Measurements from ENCODE around the gene AGA.
A peak's percentile ranks its signal among the peaks of the same experiment; 100 is the strongest.

Gene AGA

GRCh38 chr4:177391287-177391686, 51.0 kb downstream of the AGA start:
- Mint-ChIP-seq H3K9me3 (no peaks in the 10 kb centered on the region), H3K27ac (no peak overlapping the region), H3K4me3 (no peak overlapping the region), H3K36me3 (no peaks in the 10 kb centered on the region), H3K4me1 (no peaks in the 10 kb centered on the region), H3K27me3 (peaks cover 6% of the 10 kb centered on the region in 2 donors)
- ATAC-seq (replicated peaks) (no peak), DNase-seq (no peak)

GRCh38 chr4:177386278-177386815, 55.9 kb downstream of the AGA start:
- no peak overlapping the region for H3K4me3 Mint-ChIP-seq
- ATAC-seq (replicated peaks) (no peak), DNase-seq (no peak)
- no peak overlapping the region for H3K27ac Mint-ChIP-seq
- H3K9me3 Mint-ChIP-seq, result no peaks in the 10 kb centered on the region
- H3K27me3 Mint-ChIP-seq, result peaks cover 0 to 13% of the 10 kb centered on the region in 2 donors
- no peaks in the 10 kb centered on the region for H3K4me1 Mint-ChIP-seq
- H3K36me3 Mint-ChIP-seq, result no peaks in the 10 kb centered on the region

- ATAC-seq (replicated peaks) (no peak), DNase-seq (no peak)
- H3K27me3 Mint-ChIP-seq, result peaks cover 4 to 13% of the 10 kb centered on the region in 2 donors
- no peaks in the 10 kb centered on the region for H3K36me3 Mint-ChIP-seq
- H3K27ac Mint-ChIP-seq, result no peak overlapping the region
- no peaks in the 10 kb centered on the region for H3K4me1 Mint-ChIP-seq
- H3K9me3 Mint-ChIP-seq, result no peaks in the 10 kb centered on the region
- no peak overlapping the region for H3K4me3 Mint-ChIP-seq
Observed at GRCh38 chr4:177385576-177386277, 56.5 kb downstream of the AGA start.

- Mint-ChIP-seq H3K27ac (no peak overlapping the region), H3K4me1 (no peaks in the 10 kb centered on the region), H3K27me3 (peaks cover 8 to 13% of the 10 kb centered on the region in 2 donors), H3K36me3 (no peaks in the 10 kb centered on the region), H3K9me3 (no peaks in the 10 kb centered on the region), H3K4me3 (no peak overlapping the region)
- DNase-seq (no peak), ATAC-seq (replicated peaks) (no peak)
Observed at GRCh38 chr4:177384856-177385397, 57.3 kb downstream of the AGA start.

- peak overlapping the region; percentile 87 for H3K27ac Mint-ChIP-seq
- peaks cover 13 to 19% of the 10 kb centered on the region in 2 donors for H3K27me3 Mint-ChIP-seq
- ATAC-seq (replicated peaks), result no peak
- no peak for DNase-seq
- no peaks in the 10 kb centered on the region for H3K9me3 Mint-ChIP-seq
- no peaks in the 10 kb centered on the region for H3K4me1 Mint-ChIP-seq
- H3K36me3 Mint-ChIP-seq, result no peaks in the 10 kb centered on the region
- H3K4me3 Mint-ChIP-seq, result no peak overlapping the region
Observed at GRCh38 chr4:177381762-177382310, 60.4 kb downstream of the AGA start.
